ENCODE data around the gene SCN2B.

DNA sequence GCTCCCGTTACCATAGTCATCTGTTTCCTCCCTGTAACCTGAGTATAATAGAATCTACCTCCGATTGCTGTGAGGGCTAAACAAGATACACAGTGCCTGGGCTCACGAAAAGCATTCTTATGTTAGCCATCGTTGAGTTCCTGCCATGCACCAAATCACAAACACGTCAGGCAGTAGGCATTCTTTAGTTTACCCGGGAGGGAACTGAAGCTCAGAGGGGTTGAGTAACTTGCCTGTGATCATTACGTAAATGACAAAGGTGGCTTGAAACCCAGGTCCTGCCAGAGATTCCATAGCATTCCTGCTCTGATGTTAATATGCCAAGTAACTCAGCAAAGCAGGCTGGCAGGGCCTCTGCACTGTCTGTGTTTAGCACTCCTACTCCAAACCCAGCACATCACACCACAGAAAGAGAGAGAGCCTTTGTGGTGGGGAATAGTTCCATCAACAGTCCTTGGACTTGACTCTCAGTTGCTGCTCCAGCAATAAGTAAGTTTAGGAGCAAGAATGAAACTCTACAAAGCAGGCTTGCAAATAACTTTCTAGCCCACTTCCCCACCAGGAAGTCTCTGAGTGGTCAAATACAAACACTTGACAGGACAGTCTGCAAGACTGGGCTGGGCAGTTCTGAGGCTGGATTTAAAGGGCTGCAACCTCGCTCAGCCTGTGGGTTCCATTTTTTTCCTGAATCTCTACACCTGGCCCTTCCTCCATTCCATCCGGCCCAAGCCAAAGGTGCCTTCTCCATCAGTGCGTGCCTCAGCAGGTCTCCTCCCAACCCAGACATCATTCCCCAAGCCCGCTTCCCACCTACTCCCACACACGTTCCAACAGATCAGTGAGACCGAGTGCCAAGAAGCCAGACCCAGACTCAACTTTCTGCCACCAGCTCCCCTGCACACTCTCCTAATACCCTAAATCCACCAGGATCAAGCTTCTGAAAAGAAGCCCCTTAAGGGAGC lies 1.1 kb downstream of the SCN2B start:
- TF ChIP-seq CTCF (IDR thresholded peaks at IDR 0.05): no peak
- TF ChIP-seq POLR2AphosphoS5 (IDR thresholded peaks at IDR 0.05; ENCODE audit: insufficient read depth in 1 of 2, low read depth in 1 of 2): no peak

All from vagina (tissue), 2 donors.